Glutamatergic neuron (in vitro differentiated cells): Measurements from ENCODE around the gene TMEM86A. TPM values are rescaled to one million over a fixed set of nuclear protein-coding genes. Genes with fewer than 3 reads are reported as not detected.
A peak's percentile ranks its signal among the peaks of the same experiment; 100 is the strongest.

Experiments
- DNase-seq: peaks from one replicate; pipeline ENCODE4 v3.0.0; 2022
- H3K27ac Mint-ChIP-seq: one replicate; pipeline ENCODE4 v1.8.0; 2020; ENCODE audit warnings: mild to moderate bottlenecking, mixed read lengths, inconsistent platforms; ENCODE audit not compliant: unreplicated experiment
- H3K27me3 Mint-ChIP-seq: one replicate; pipeline ENCODE4 v1.8.0; 2020; ENCODE audit warnings: mild to moderate bottlenecking, moderate library complexity, mixed read lengths, inconsistent platforms; ENCODE audit not compliant: unreplicated experiment
- H3K36me3 Mint-ChIP-seq: one replicate; pipeline ENCODE4 v1.8.0; 2020; ENCODE audit warnings: mild to moderate bottlenecking, mixed read lengths, inconsistent platforms; ENCODE audit not compliant: unreplicated experiment
- H3K4me1 Mint-ChIP-seq: one replicate; pipeline ENCODE4 v1.8.0; 2020; ENCODE audit warnings: mild to moderate bottlenecking, low read depth, mixed read lengths, inconsistent platforms; ENCODE audit not compliant: unreplicated experiment
- H3K4me3 Mint-ChIP-seq: one replicate; pipeline ENCODE4 v1.8.0; 2020; ENCODE audit warnings: mild to moderate bottlenecking, mixed read lengths, inconsistent platforms; ENCODE audit not compliant: unreplicated experiment
- H3K9me3 Mint-ChIP-seq: one replicate; pipeline ENCODE4 v1.8.0; 2020; ENCODE audit warnings: mild to moderate bottlenecking, moderate library complexity, mixed read lengths, inconsistent platforms; ENCODE audit not compliant: unreplicated experiment
- CTCF ChIP-seq: fragments of 200-600 bp; sonication (generic); IDR thresholded peaks from one replicate; pipeline ENCODE4 v1.5.0; 2021; ENCODE audit not compliant: partially characterized antibody, unreplicated experiment
- total RNA-seq: library from RNA; stranded (reverse); fragmentation: NEBNext Ultra II Directional; extraction: Animal tissue kit (Norgen Biotek cat#: 25700); gene quantifications from one replicate; pipeline ENCODE4 v1.2.1, GENCODE V29; 2021; ENCODE audit not compliant: unreplicated experiment

TMEM86A gene
- total RNA-seq, 1 donor from 2014 or later: 5.4 TPM

DNA sequence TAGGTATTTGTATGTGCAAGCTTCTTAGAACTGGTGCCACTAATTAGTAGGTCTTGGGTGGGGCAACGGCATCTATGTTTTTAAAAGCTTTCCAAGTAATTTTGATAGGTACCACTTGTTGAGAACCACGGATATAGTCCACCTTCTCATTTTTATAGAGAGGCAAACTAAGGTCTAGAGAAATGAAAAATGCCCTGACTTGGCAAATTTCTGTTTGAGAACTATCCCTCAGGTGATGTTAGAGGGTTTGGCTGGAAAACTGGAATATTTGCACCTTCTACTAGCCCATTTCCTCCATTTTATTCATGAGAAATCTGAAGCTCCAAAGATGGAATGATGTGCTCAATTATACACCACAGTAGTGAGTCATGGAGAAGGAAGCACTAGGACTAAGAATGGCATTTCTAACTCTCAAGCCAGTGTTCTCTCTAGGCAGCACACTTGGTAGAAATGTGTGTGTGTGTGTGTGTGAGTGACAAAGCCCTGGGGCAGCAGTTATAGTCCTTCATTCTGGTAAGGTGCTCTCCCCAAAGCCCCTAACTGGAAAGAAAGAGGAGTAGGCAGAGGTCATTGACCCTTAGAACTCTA, 1.8 kb upstream of the TMEM86A start:
- peaks cover 7% of the 10 kb centered on the region for H3K27me3 Mint-ChIP-seq
- no peak for TF ChIP-seq CTCF

GRCh38 chr11:18697576-18697975, 1.0 kb upstream of the TMEM86A start:
- no peaks in the 10 kb centered on the region for H3K36me3 Mint-ChIP-seq
- no peak for TF ChIP-seq CTCF

More for the DNA sequence above, 1.8 kb upstream of the TMEM86A start:
- Mint-ChIP-seq H3K27ac (no peak overlapping the region), H3K4me1 (no peaks in the 10 kb centered on the region), H3K4me3 (no peak overlapping the region), H3K36me3 (no peaks in the 10 kb centered on the region), H3K9me3 (peaks cover 7% of the 10 kb centered on the region)
- no peak for DNase-seq

DNA sequence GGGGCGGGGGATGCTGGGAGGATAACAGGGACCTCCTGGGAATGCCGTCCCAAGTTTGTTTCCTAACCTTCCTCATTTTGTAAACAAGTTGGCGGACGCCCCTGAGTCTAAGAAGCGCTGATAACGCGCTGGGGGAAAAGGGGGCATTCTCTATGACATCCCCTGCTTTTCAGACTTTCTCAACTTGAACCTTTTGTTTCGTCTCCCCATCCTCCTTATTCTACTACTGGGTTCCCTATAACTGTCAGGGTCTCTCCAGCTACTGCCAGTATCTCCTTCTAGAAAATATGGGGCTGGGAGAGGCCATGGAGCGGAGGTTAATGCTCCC, 654 bp downstream of the TMEM86A start:
- no peak for DNase-seq
- no peak overlapping the region for H3K27ac Mint-ChIP-seq
- TF ChIP-seq CTCF: no peak
- H3K36me3 Mint-ChIP-seq: no peaks in the 10 kb centered on the region
- H3K9me3 Mint-ChIP-seq: peaks cover 8% of the 10 kb centered on the region
- no peaks in the 10 kb centered on the region for H3K4me1 Mint-ChIP-seq
- peak overlapping the region; percentile 88 for H3K4me3 Mint-ChIP-seq
- H3K27me3 Mint-ChIP-seq: peaks cover 8% of the 10 kb centered on the region

More at GRCh38 chr11:18697576-18697975, 1.0 kb upstream of the TMEM86A start:
- DNase-seq: no peak
- Mint-ChIP-seq H3K4me3 (no peak overlapping the region), H3K9me3 (peaks cover 8% of the 10 kb centered on the region), H3K27ac (no peak overlapping the region), H3K4me1 (no peaks in the 10 kb centered on the region), H3K27me3 (peaks cover 7% of the 10 kb centered on the region)

DNA sequence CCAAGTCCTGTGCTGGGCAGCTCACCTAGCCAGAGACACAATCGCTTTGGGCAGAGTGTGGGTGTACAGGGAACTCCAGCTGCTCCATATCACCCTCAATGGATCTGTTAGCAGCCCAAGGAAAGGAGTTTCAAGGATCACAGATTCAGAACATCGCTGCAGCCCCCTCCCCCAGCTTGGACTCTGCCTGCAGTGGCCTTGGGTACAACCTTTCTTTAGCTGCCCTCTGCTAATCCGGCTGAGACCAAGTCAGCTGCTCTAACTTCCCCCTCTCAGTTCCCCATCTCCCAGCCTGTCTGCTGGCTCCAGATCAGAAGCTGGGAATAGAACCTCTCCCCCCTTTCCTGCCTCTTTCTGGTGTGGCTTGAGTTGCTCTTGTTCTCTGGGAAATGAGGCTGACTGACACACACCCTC, 1.3 kb downstream of the TMEM86A start:
- Mint-ChIP-seq H3K4me1 (no peaks in the 10 kb centered on the region), H3K36me3 (no peaks in the 10 kb centered on the region), H3K4me3 (peak overlapping the region; percentile 88), H3K27ac (no peak overlapping the region), H3K9me3 (peaks cover 8% of the 10 kb centered on the region), H3K27me3 (peaks cover 10% of the 10 kb centered on the region)
- no peak for TF ChIP-seq CTCF
- DNase-seq: no peak

DNA sequence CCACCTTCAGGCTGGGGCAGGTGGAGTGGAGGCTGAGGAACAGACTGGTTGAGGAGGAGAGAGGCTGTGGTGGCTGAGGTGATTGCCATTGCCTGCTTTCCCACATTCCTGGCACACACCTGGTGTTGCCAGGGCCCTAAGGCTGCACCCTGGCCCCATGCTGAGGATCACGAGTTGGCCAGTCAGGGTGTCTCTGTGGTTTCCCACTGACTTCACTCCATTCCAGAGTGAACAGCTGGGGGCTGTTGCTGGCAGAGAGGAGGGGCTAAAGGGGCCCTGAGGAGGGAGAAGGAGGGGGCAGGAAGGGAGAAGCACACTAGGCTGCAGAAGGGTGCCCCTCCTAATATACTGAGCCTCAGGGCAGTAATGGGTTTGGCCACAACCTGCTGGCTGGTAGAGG, 1.8 kb downstream of the TMEM86A start:
- Mint-ChIP-seq H3K27ac (no peak overlapping the region), H3K4me3 (peak overlapping the region; percentile 66), H3K36me3 (no peaks in the 10 kb centered on the region), H3K9me3 (peaks cover 8% of the 10 kb centered on the region), H3K27me3 (peaks cover 10% of the 10 kb centered on the region), H3K4me1 (no peaks in the 10 kb centered on the region)
- no peak for DNase-seq
- no peak for TF ChIP-seq CTCF
